OCI-LY3 (cell line): Measurements from ENCODE around the gene SOAT1.

Experiments used
- H2AFZ ChIP-seq: fragments of 200-600, 300-600 bp; shearing (Covaris generic); 2 replicates; pipeline ENCODE4 v1.6.0; 2014; ENCODE audit warnings: antibody characterized with exemption, low read depth, low read length
- H3K27ac ChIP-seq: fragments of 200-600, 300-600 bp; sonication (generic); 2 replicates; pipeline ENCODE4 v1.5.1; 2014; ENCODE audit warnings: mild to moderate bottlenecking, low read length, moderate library complexity, mixed read lengths
- H3K27me3 ChIP-seq: fragments of 200-600, 300-600 bp; sonication (generic); 2 replicates; pipeline ENCODE4 v1.6.1; 2014; ENCODE audit warnings: low read depth, low read length, mixed read lengths
- H3K36me3 ChIP-seq: fragments of 200-600, 300-600 bp; sonication (generic); replicated peaks from 2 replicates; pipeline ENCODE3; 2014; ENCODE audit warnings: low read depth, low read length, mixed read lengths
- H3K4me1 ChIP-seq: fragments of 300-600, 200-600 bp; sonication (generic); 2 replicates; pipeline ENCODE4 v1.6.1; 2014; ENCODE audit warnings: low read length, mixed read lengths
- H3K4me2 ChIP-seq: fragments of 200-600, 300-600 bp; sonication (generic); 2 replicates; pipeline ENCODE4 v1.6.1; 2014; ENCODE audit warnings: low read length, mixed read lengths
- H3K4me3 ChIP-seq: fragments of 300-600, 200-600 bp; sonication (generic); 2 replicates; pipeline ENCODE4 v1.5.1; 2014; ENCODE audit warnings: antibody characterized with exemption, mild to moderate bottlenecking, low read length, moderate library complexity
- H3K79me2 ChIP-seq: fragments of 300-600, 200-600 bp; shearing (Covaris generic); 2 replicates; pipeline ENCODE4 v1.6.1; 2014; ENCODE audit warnings: mild to moderate bottlenecking, low read length, mixed read lengths
- H3K9ac ChIP-seq: fragments of 300-600, 200-600 bp; shearing (Covaris generic); 2 replicates; pipeline ENCODE4 v1.6.0; 2014; ENCODE audit warnings: mild to moderate bottlenecking, low read length, moderate library complexity
- H3K9me3 ChIP-seq: fragments of 200-600, 300-600 bp; shearing (Covaris generic); 2 replicates; pipeline ENCODE4 v1.6.1; 2014; ENCODE audit warnings: low read length, mixed read lengths; ENCODE audit not compliant: insufficient read depth
- H4K20me1 ChIP-seq: fragments of 200-600, 300-600 bp; sonication (generic); 2 replicates; pipeline ENCODE4 v1.6.1; 2016; ENCODE audit warnings: low read length, mixed read lengths; ENCODE audit not compliant: insufficient read depth
- EZH2phosphoT487 ChIP-seq: fragments of 200-600 bp; shearing (Covaris generic); IDR thresholded peaks from 2 replicates; pipeline ENCODE4 v1.6.1; 2018; ENCODE audit warnings: antibody characterized with exemption, mixed run types, low read depth
- TF ChIP-seq, protein P1 (sequence below): fragments of 200-600, 300-600 bp; sonication (generic); IDR thresholded peaks from 2 replicates; pipeline ENCODE4 v1.5.1; 2014; ENCODE audit warnings: antibody characterized with exemption, low read length, low read depth

Gene SOAT1

DNA sequence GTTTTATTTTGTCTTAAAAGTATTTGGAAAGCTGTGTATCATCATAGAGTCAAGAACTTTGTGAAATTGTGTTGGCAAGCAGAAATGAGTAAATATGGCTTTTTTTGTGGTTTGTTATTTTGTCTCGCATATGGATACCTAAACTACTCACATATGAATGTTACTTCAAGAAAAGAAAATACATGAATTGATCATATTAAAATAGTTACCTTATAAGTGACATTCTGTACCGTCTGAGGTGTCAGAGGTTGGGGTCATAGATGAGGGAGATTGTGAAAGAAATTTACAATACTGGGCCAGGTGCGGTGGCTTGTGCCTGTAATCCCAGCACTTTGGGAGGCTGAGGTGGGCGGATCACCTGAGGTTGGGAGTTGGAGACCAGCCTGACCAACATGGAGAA is 40.8 kb downstream of the SOAT1 start:
- no peaks in the 10 kb centered on the region for H3K79me2 ChIP-seq
- no peaks in the 10 kb centered on the region for H4K20me1 ChIP-seq
- no peaks in the 10 kb centered on the region for H3K4me1 ChIP-seq
- peaks cover 7% of the 10 kb centered on the region; the same call in 1 of the 2 replicates for H3K9me3 ChIP-seq
- peaks cover 15% of the 10 kb centered on the region for H3K36me3 ChIP-seq
- H2AFZ ChIP-seq = no peak overlapping the region
- no peak overlapping the region for H3K27ac ChIP-seq
- no peaks in the 10 kb centered on the region for H3K27me3 ChIP-seq
- H3K9ac ChIP-seq = no peak overlapping the region
- H3K4me2 ChIP-seq = no peak overlapping the region
- no peak for TF ChIP-seq EZH2phosphoT487
- TF ChIP-seq, protein P1, sequence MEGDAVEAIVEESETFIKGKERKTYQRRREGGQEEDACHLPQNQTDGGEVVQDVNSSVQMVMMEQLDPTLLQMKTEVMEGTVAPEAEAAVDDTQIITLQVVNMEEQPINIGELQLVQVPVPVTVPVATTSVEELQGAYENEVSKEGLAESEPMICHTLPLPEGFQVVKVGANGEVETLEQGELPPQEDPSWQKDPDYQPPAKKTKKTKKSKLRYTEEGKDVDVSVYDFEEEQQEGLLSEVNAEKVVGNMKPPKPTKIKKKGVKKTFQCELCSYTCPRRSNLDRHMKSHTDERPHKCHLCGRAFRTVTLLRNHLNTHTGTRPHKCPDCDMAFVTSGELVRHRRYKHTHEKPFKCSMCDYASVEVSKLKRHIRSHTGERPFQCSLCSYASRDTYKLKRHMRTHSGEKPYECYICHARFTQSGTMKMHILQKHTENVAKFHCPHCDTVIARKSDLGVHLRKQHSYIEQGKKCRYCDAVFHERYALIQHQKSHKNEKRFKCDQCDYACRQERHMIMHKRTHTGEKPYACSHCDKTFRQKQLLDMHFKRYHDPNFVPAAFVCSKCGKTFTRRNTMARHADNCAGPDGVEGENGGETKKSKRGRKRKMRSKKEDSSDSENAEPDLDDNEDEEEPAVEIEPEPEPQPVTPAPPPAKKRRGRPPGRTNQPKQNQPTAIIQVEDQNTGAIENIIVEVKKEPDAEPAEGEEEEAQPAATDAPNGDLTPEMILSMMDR = no peak
- no peak overlapping the region for H3K4me3 ChIP-seq

- no peak overlapping the region for H3K4me2 ChIP-seq
- no peaks in the 10 kb centered on the region for H3K9me3 ChIP-seq
- TF ChIP-seq EZH2phosphoT487 = no peak
- TF ChIP-seq, protein P1 = no peak
- no peak overlapping the region for H2AFZ ChIP-seq
- peaks cover 11% of the 10 kb centered on the region for H3K4me1 ChIP-seq
- H3K36me3 ChIP-seq = peaks cover 8% of the 10 kb centered on the region
- no peak overlapping the region for H3K9ac ChIP-seq
- no peaks in the 10 kb centered on the region for H4K20me1 ChIP-seq
- H3K79me2 ChIP-seq = no peaks in the 10 kb centered on the region
- no peak overlapping the region for H3K27ac ChIP-seq
- H3K4me3 ChIP-seq = no peak overlapping the region
- H3K27me3 ChIP-seq = no peaks in the 10 kb centered on the region
Observed at GRCh38 chr1:179337288-179337687, 43.7 kb downstream of the SOAT1 start.

DNA sequence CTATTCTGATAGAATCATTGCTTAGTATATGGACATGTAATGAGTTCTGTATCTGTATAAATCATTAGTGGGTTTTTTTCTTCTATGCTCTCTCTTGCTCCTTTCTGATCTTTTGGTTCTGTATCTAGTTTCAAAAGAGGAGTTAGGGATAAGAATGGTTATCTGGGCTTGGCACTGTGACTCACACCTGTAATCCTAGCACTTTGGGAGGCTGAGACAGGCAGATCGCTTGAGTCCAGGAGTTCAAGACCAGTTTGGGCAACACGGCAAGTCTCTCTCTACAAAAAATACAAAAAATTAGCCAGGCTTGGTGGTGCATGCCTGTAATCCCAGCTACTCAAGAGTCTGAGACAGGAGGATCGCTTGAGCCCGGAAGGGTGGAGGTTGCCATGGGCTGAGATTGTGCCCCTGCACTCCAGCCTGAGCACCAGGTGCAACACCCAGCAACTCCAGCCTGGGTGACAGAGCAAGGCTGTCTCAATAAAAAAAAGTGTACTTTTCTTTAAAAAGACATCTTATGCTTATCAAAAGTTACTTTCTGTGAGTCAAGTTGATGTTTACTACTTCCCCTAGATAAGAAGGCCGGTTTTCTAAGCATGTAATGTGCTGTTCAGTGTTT is 44.5 kb downstream of the SOAT1 start:
- H3K4me3 ChIP-seq = no peak overlapping the region
- H3K4me1 ChIP-seq = peaks cover 11% of the 10 kb centered on the region
- H3K9ac ChIP-seq = no peak overlapping the region
- no peak overlapping the region for H3K27ac ChIP-seq
- no peaks in the 10 kb centered on the region for H3K9me3 ChIP-seq
- no peaks in the 10 kb centered on the region for H3K79me2 ChIP-seq
- no peaks in the 10 kb centered on the region for H3K27me3 ChIP-seq
- no peaks in the 10 kb centered on the region for H4K20me1 ChIP-seq
- no peak overlapping the region for H2AFZ ChIP-seq
- TF ChIP-seq, protein P1 = no peak
- TF ChIP-seq EZH2phosphoT487 = no peak
- peaks cover 8% of the 10 kb centered on the region for H3K36me3 ChIP-seq
- no peak overlapping the region for H3K4me2 ChIP-seq

GRCh38 chr1:179340918-179341317 is 47.3 kb downstream of the SOAT1 start:
- Histone ChIP-seq H4K20me1 (no peaks in the 10 kb centered on the region), H3K4me3 (no peak overlapping the region), H3K9me3 (no peaks in the 10 kb centered on the region), H3K79me2 (no peaks in the 10 kb centered on the region), H3K9ac (no peak overlapping the region), H3K36me3 (peaks cover 6% of the 10 kb centered on the region), H3K4me2 (no peak overlapping the region), H3K27me3 (no peaks in the 10 kb centered on the region), H3K4me1 (peaks cover 11% of the 10 kb centered on the region), H2AFZ (no peak overlapping the region), H3K27ac (no peak overlapping the region)
- TF ChIP-seq, protein P1 = no peak
- TF ChIP-seq EZH2phosphoT487 = no peak
